Heart left ventricle (tissue), 13 donors: ENCODE measurements around the gene KRT75.

Experiments used
- CTCF ChIP-seq, 12 donors: fragments of 200-600 bp; sonication (generic) in 4 of 12; IDR thresholded peaks; one replicate each; pipeline versions ENCODE4 v1.5.0 to v1.8.0; 2018 to 2022; ENCODE audit warnings: antibody characterized with exemption in 12 of 12, mild to moderate bottlenecking in 5 of 12
- POLR2A ChIP-seq, 2 donors: fragments of 450-650 bp; IDR thresholded peaks; one replicate each; pipeline ENCODE4 v1.6.1; 2017; ENCODE audit warnings: antibody characterized with exemption in 2 of 2, mild to moderate bottlenecking in 2 of 2, moderate library complexity in 2 of 2
- donor health status: ischemic (EF 13 %, LVEDD 7.1; RV severe dilation, severe dysfunction).
- donor health status: DM: no; HTN: yes; CAD: no.
- donor health status: DM: no; HTN: no; CAD: no.
- donor health status: ischemic (EF 25% LVEDD 6.9; RV normal size, moderate dysfunction).
- donor health status: ischemic (EF 25% LVEDD 5.7; RV mildly dilated, moderate dysfunction).
- donor health status: ischemic (EF 35%, LVEDD 5.7; RV mildly dilated, moderate dysfunction).
- donor health status: nonischemic (EF 11% LVEDD 7.7; RV severe dilation, severe dysfunction).
- donor health status: DM: yes; HTN: yes; CAD: no.
- donor health status: PGD.
- donor health status: ischemic (EF 29% LVEDD 5.4; RV normal size, mild dysfunction).
- donor health status: nonischemic (EF 23%, LVEDD 6.1; RV moderate dilation, normal function).

GRCh38 chr12:52480073-52480472, 45.9 kb upstream of the KRT75 start:
- no peak for TF ChIP-seq CTCF (IDR thresholded peaks at IDR 0.05)
- TF ChIP-seq POLR2A (IDR thresholded peaks at IDR 0.05), result no peak
